Ramos (cell line): ENCODE data around the gene PEX26.
"Not testable (repeated sequence)": the region's sequence is repeated elsewhere in the genome, so short reads cannot be mapped to it uniquely, and the experiment has no call there.

Source experiments
- in situ Hi-C: fragments of 300-500 bp; cut with MboI; formaldehyde crosslinking; loops from one replicate; pipeline ENCODE4 v1.14.3; 2022; ENCODE audit warnings: low sequenced_read_pairs; ENCODE audit not compliant: unreplicated experiment

PEX26 gene

GRCh38 chr22:18056161-18056666, 21.6 kb upstream of the PEX26 start:
- in situ Hi-C loops: no loop called here

GRCh38 chr22:18056807-18057474, 20.8 kb upstream of the PEX26 start:
- in situ Hi-C loops: no loop called here

- in situ Hi-C loops: no loop called here
These were observed 20.1 kb upstream of the PEX26 start for GRCh38 chr22:18057568-18058209.

GRCh38 chr22:18058371-18059093, 19.3 kb upstream of the PEX26 start:
- in situ Hi-C loops: no loop called here

GRCh38 chr22:18059094-18059417, 18.7 kb upstream of the PEX26 start:
- in situ Hi-C loops: no loop called here

GRCh38 chr22:18059473-18059872, 18.3 kb upstream of the PEX26 start:
- in situ Hi-C loops: no loop called here

- in situ Hi-C loops: no loop called here
These were observed 17.8 kb upstream of the PEX26 start for GRCh38 chr22:18059991-18060390.

GRCh38 chr22:18060646-18061620, 16.9 kb upstream of the PEX26 start:
- in situ Hi-C loops: no loop called here

GRCh38 chr22:18062421-18062820, 15.4 kb upstream of the PEX26 start:
- in situ Hi-C loops: no loop called here

- in situ Hi-C loops: no loop called here
These were observed 14.5 kb upstream of the PEX26 start for GRCh38 chr22:18063306-18063705.

- in situ Hi-C loops: not testable (repeated sequence)
These were observed 14.1 kb upstream of the PEX26 start for GRCh38 chr22:18063715-18064114.

GRCh38 chr22:18064636-18065035, 13.2 kb upstream of the PEX26 start:
- in situ Hi-C loops: no loop called here

GRCh38 chr22:18065256-18065655, 12.5 kb upstream of the PEX26 start:
- in situ Hi-C loops: no loop called here

GRCh38 chr22:18066181-18066859, 11.5 kb upstream of the PEX26 start:
- in situ Hi-C loops: no loop called here

GRCh38 chr22:18067121-18067520, 10.7 kb upstream of the PEX26 start:
- in situ Hi-C loops: no loop called here

GRCh38 chr22:18067548-18068341, 10.0 kb upstream of the PEX26 start:
- in situ Hi-C loops: no loop called here

- in situ Hi-C loops: no loop called here
These were observed 9.3 kb upstream of the PEX26 start for GRCh38 chr22:18068381-18068988.

GRCh38 chr22:18069041-18069440, 8.7 kb upstream of the PEX26 start:
- in situ Hi-C loops: no loop called here
